ENCODE data around the gene CAST.
"Not testable (repeated sequence)": the region's sequence is repeated elsewhere in the genome, so short reads cannot be mapped to it uniquely, and the experiment has no call there.

Gene CAST

DNA sequence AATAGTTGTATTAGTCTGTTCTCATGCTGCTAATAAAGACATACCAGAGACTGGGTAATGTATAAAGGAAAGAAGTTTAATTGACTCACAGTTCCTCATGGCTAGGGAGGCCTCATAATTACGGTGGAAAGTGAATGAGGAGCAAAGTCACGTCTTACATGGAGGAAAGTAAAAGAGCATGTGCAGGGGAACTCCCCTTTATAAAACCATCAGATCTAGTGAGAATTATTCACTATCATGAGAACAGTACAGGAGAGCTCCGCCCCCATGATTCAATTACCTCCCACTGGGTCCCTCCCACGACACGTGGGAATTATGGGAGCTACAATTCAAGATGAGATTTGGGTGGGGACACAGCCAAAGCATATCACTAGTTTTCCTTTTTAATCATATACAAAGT, 82.0 kb downstream of the CAST start:
- no CpG with 5 or more reads among the region's 5 CpGs for WGBS (ENCODE audit: insufficient coverage, insufficient read length)
- H3K4me1 ChIP-seq (ENCODE audit: control insufficient read depth, insufficient read depth, low read length); H3K4me3 ChIP-seq (ENCODE audit: low read length); H3K36me3 ChIP-seq (ENCODE audit: control insufficient read depth, insufficient read depth, low read length); H3K27ac ChIP-seq (ENCODE audit: low read length); H3K27me3 ChIP-seq (ENCODE audit: control insufficient read depth, insufficient read depth, low read length); DNase-seq (ENCODE audit: low read depth, low spot score); H3K9me3 ChIP-seq (ENCODE audit: control insufficient read depth, insufficient read depth, low read length): not testable (repeated sequence)

DNA sequence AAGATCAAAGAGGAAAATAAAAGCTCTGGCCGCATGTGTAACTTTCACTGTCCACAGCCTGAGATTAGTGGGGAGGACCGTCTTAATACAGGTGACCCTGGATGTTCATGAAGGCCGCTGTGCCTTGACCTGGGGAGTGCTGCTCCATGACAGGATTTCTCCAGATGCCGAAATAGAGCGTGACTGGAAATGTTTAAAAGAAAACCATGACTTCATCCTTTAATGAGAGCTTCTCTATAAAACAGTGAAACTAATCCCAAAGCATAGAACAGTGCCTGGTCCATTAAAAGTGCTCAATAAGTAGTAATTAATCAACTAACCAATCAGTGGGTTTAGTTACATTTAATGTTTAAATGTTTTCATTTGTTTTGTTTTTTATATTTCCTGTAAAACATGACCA, 82.8 kb downstream of the CAST start:
- DNase-seq (ENCODE audit: low read depth, low spot score), result no peak
- no CpG with 5 or more reads among the region's 5 CpGs for WGBS (ENCODE audit: insufficient coverage, insufficient read length)
- H3K27me3 ChIP-seq (ENCODE audit: control insufficient read depth, insufficient read depth, low read length), result no peaks in the 10 kb centered on the region
- H3K36me3 ChIP-seq (ENCODE audit: control insufficient read depth, insufficient read depth, low read length), result 0 out of 2 replicates have a peak, but pooled peaks cover 2% of the 10 kb centered on the region
- no peaks in the 10 kb centered on the region for H3K9me3 ChIP-seq (ENCODE audit: control insufficient read depth, insufficient read depth, low read length)
- no peak overlapping the region for H3K4me3 ChIP-seq (ENCODE audit: low read length)
- H3K27ac ChIP-seq (ENCODE audit: low read length), result no peak overlapping the region
- H3K4me1 ChIP-seq (ENCODE audit: control insufficient read depth, insufficient read depth, low read length), result 0 out of 2 replicates have a peak, but pooled peaks cover 2% of the 10 kb centered on the region

DNA sequence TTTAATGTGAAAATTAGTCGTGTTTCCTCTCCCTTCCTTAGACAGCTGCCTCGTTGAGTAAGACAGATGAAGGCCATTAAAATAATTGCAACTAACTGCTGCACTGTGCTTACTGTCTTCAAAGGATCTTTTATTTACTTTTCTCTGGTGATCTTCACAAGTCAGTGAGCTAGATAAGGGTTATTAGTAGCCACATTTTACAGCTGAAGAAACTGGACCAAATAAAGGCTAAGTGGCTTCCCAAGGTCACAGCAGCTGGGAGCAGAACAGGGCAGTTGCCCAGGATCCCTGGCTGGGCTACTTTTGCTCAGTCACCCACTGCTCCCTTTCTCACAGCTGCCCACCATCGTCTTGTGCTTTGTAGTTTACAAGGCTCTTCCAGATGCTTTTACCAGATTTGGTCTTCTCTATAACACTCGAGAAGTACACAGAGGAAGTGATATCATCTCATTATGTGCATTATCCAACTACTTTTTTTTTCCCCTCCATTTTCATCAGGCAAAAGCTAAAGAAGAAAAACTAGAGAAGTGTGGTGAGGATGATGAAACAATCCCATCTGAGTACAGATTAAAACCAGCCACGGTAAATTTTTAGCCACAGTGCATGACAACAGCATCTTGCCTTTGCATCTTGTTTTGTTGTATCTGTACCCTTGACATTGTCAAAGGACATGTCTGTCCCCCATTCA, 83.8 kb downstream of the CAST start:
- Histone ChIP-seq H3K36me3 (ENCODE audit: control insufficient read depth, insufficient read depth, low read length) (0 out of 2 replicates have a peak, but pooled peaks cover 2% of the 10 kb centered on the region), H3K27me3 (ENCODE audit: control insufficient read depth, insufficient read depth, low read length) (no peaks in the 10 kb centered on the region), H3K4me3 (ENCODE audit: low read length) (no peak overlapping the region), H3K27ac (ENCODE audit: low read length) (no peak overlapping the region), H3K4me1 (ENCODE audit: control insufficient read depth, insufficient read depth, low read length) (0 out of 2 replicates have a peak, but pooled peaks cover 2% of the 10 kb centered on the region), H3K9me3 (ENCODE audit: control insufficient read depth, insufficient read depth, low read length) (no peaks in the 10 kb centered on the region)
- no peak for DNase-seq (ENCODE audit: low read depth, low spot score)
- no CpG with 5 or more reads among the region's 5 CpGs for WGBS (ENCODE audit: insufficient coverage, insufficient read length)

DNA sequence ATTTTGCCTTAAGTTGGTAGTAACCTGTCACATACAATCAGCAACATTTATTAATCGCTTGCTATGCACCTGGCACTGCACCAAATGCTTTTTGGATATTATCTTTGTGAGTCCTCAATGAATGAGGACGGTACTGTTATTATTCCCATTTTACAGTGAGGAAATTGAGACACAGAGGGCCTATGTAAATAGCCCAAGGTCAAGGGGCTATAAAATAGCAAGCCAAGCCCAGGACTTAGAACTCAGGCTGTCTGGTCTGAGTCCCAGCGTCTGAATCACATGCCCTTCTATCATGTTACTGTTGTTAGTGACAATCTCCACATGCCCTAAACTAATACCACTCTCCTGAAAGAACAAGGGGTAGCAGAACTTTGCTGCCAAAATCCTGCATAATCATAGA, 85.5 kb downstream of the CAST start:
- no peak for DNase-seq (ENCODE audit: low read depth, low spot score)
- Histone ChIP-seq H3K27me3 (ENCODE audit: control insufficient read depth, insufficient read depth, low read length) (no peaks in the 10 kb centered on the region), H3K4me1 (ENCODE audit: control insufficient read depth, insufficient read depth, low read length) (0 out of 2 replicates have a peak, but pooled peaks cover 2% of the 10 kb centered on the region), H3K27ac (ENCODE audit: low read length) (no peak overlapping the region), H3K36me3 (ENCODE audit: control insufficient read depth, insufficient read depth, low read length) (0 out of 2 replicates have a peak, but pooled peaks cover 2% of the 10 kb centered on the region), H3K4me3 (ENCODE audit: low read length) (no peak overlapping the region), H3K9me3 (ENCODE audit: control insufficient read depth, insufficient read depth, low read length) (no peaks in the 10 kb centered on the region)
- WGBS (ENCODE audit: insufficient coverage, insufficient read length), result no CpG with 5 or more reads among the region's 3 CpGs

DNA sequence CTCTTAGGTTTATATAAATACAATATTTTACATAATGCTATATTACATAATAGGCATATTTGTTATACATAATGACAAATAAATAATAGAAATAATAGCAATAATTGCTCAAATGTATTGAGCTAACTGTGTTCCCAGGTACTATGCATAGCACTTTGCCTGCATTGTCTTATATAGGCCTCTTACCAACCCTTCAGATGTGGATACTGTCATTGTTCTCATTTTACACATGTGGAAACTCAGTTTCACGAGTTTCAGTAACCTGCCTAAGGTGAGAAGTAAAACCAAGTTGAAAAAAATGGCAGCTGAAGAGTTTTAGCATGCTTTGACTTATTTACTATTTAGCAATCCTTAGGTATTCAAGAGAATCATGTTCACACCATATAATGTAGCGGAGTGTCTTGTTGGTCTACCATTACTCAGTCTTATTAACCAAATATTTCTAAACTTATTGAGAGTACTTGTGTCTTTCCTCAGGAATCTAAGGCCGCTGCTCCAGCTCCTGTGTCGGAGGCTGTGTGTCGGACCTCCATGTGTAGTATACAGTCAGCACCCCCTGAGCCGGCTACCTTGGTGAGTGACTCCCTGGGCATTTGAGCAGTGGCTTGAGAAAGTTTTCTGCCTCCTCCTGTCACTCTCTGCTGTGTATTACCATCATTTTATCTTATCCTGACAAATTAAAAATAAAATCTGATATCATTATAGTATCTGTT, 88.1 kb downstream of the CAST start:
- Histone ChIP-seq H3K27ac (ENCODE audit: low read length) (no peak overlapping the region), H3K9me3 (ENCODE audit: control insufficient read depth, insufficient read depth, low read length) (no peaks in the 10 kb centered on the region), H3K4me1 (ENCODE audit: control insufficient read depth, insufficient read depth, low read length) (no peaks in the 10 kb centered on the region), H3K27me3 (ENCODE audit: control insufficient read depth, insufficient read depth, low read length) (no peaks in the 10 kb centered on the region), H3K36me3 (ENCODE audit: control insufficient read depth, insufficient read depth, low read length) (no peaks in the 10 kb centered on the region), H3K4me3 (ENCODE audit: low read length) (no peak overlapping the region)
- no peak for DNase-seq (ENCODE audit: low read depth, low spot score)
- no CpG with 5 or more reads among the region's 6 CpGs for WGBS (ENCODE audit: insufficient coverage, insufficient read length)

DNA sequence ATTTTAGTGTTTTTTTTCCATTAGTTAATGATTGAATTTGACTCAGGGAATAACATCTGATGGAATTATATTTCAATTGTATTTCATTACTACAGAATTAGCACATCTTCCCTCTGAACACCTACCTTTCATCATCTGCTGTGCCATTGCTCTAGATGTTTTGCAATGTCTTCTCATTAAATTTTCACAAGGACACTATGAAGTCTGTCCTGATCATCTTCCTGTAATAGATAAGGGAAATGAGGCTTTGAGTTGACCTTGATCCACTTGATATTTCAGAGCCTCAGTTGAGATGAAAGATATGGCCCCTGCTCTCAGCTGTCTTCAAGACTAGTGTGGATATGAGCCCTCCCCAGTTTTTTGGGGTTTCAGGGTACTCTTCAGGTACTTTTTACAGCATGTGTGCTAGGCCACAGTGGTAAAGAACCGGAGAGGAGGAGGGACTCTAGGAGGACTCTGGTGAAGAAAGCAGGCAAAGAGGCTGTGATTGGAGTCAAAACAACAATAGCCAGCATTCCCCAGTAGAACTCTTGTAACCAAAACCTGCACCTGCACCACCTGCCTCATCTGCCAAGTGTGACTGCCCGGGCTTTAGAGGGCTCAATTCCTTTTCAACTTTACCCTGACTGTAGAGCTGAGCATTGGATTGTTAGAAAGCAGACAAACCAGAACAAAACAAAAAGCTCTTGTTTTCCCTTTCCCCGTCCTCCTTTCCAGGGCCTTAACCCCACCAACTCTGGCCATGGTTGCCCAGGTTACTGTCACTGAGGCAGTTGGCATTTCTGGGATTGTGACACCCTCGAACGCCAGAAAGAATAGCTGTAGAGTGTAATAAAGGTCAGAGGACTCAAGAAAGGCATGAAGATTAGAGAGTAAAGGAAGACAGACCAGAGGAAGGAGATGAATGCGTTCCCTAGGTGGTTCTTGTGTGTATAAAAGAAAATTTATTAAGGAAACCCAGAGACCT, 89.3 kb downstream of the CAST start:
- H3K4me1 ChIP-seq (ENCODE audit: control insufficient read depth, insufficient read depth, low read length), result no peaks in the 10 kb centered on the region
- WGBS (ENCODE audit: insufficient coverage, insufficient read length), result no CpG with 5 or more reads among the region's 6 CpGs
- no peaks in the 10 kb centered on the region for H3K36me3 ChIP-seq (ENCODE audit: control insufficient read depth, insufficient read depth, low read length)
- H3K27me3 ChIP-seq (ENCODE audit: control insufficient read depth, insufficient read depth, low read length), result no peaks in the 10 kb centered on the region
- no peak for DNase-seq (ENCODE audit: low read depth, low spot score)
- no peak overlapping the region for H3K4me3 ChIP-seq (ENCODE audit: low read length)
- no peaks in the 10 kb centered on the region for H3K9me3 ChIP-seq (ENCODE audit: control insufficient read depth, insufficient read depth, low read length)
- H3K27ac ChIP-seq (ENCODE audit: low read length), result no peak overlapping the region

DNA sequence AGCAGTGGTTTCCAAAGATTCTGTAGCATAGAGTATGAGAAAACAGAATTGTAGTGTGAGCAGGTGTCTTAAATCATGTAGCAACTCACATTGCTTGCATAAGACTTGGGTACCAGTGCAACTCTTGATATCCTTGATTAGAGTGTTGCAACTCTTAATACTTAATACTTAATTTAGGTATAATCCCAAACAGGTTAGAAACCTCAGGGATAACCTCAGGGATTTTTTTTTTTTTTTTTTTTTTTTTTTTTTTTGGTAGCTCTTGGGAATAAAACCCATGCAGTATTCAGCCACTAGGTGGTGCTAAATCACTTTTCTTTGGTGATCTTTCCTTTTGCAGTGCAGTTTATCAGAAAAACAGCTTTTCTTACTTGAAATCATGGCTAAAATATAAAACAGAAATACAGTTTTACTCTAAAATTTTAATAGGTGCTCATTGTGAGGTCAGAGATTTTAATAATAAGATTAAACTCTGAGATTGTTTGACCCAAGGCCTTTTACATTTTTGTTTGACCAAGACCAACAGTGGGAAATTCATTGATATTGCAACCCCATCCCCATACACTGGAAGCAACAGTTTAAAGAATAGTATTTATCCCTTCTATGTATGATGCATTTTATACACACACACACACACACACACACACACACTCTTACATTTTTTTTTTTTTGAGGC, 90.3 kb downstream of the CAST start:
- H3K4me3 ChIP-seq (ENCODE audit: low read length), result no peak overlapping the region
- no peaks in the 10 kb centered on the region for H3K36me3 ChIP-seq (ENCODE audit: control insufficient read depth, insufficient read depth, low read length)
- no peaks in the 10 kb centered on the region for H3K4me1 ChIP-seq (ENCODE audit: control insufficient read depth, insufficient read depth, low read length)
- H3K9me3 ChIP-seq (ENCODE audit: control insufficient read depth, insufficient read depth, low read length), result no peaks in the 10 kb centered on the region
- no peak for DNase-seq (ENCODE audit: low read depth, low spot score)
- no peaks in the 10 kb centered on the region for H3K27me3 ChIP-seq (ENCODE audit: control insufficient read depth, insufficient read depth, low read length)
- no peak overlapping the region for H3K27ac ChIP-seq (ENCODE audit: low read length)

DNA sequence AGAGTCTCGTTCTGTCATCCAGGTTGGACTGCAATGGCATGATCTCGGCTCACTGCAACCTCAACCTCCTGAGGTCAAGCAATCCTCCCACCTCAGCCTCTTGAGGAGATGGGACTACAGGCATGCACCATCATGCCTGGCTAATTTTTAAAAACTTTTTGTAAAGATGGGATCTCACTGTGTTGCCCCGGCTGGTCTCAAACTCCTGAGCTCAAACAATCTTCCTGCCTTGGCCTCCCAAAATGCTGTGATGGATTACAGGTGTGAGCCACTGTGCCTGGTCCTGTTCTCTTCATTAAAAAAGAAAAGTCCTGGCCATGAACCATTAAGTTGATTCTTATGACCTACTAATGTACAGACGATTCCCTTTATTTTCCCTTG, 90.8 kb downstream of the CAST start:
- Histone ChIP-seq H3K9me3 (ENCODE audit: control insufficient read depth, insufficient read depth, low read length) (no peaks in the 10 kb centered on the region), H3K36me3 (ENCODE audit: control insufficient read depth, insufficient read depth, low read length) (no peaks in the 10 kb centered on the region), H3K27me3 (ENCODE audit: control insufficient read depth, insufficient read depth, low read length) (no peaks in the 10 kb centered on the region), H3K4me3 (ENCODE audit: low read length) (no peak overlapping the region), H3K27ac (ENCODE audit: low read length) (no peak overlapping the region), H3K4me1 (ENCODE audit: control insufficient read depth, insufficient read depth, low read length) (no peaks in the 10 kb centered on the region)
- no CpG with 5 or more reads among the region's 4 CpGs for WGBS (ENCODE audit: insufficient coverage, insufficient read length)
- DNase-seq (ENCODE audit: low read depth, low spot score), result no peak

DNA sequence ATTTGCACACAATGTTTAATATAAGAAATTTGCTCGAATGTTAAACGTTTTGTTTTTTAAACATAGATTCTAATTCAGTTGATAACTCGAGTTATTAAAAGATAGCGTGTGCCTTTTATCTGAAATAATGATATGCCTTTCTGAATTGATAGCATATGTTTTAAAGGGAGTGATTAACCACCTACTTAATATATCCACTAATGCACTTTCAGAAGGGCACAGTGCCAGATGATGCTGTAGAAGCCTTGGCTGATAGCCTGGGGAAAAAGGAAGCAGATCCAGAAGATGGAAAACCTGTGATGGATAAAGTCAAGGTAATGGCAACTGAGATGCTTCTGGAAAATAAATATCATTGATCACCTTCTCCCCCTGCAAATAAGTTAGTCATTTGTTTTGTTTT, 91.7 kb downstream of the CAST start:
- WGBS (ENCODE audit: insufficient coverage, insufficient read length), result no CpG with 5 or more reads among the region's 4 CpGs
- Histone ChIP-seq H3K27ac (ENCODE audit: low read length) (no peak overlapping the region), H3K36me3 (ENCODE audit: control insufficient read depth, insufficient read depth, low read length) (no peaks in the 10 kb centered on the region), H3K9me3 (ENCODE audit: control insufficient read depth, insufficient read depth, low read length) (no peaks in the 10 kb centered on the region), H3K27me3 (ENCODE audit: control insufficient read depth, insufficient read depth, low read length) (no peaks in the 10 kb centered on the region), H3K4me3 (ENCODE audit: low read length) (no peak overlapping the region), H3K4me1 (ENCODE audit: control insufficient read depth, insufficient read depth, low read length) (no peaks in the 10 kb centered on the region)
- no peak for DNase-seq (ENCODE audit: low read depth, low spot score)

DNA sequence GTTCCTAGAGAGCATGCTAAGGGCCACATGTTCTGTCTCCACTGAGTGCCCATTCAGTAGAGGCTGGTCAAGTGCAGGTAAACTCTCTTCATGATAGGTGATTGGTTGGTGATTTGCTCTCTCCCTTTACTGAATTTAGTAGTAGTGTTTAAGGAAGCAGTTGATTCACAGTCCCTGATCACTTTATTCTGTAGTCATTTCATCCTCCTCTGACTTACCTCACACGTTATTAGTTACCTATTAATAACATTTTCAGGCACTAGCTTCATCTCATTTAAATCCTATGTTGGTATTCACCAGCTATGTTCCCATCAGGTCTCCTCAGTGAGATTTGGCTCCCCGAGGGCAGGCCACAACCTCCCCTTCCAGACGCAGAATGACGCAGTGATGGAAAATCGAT, 93.7 kb downstream of the CAST start:
- no CpG with 5 or more reads among the region's 5 CpGs for WGBS (ENCODE audit: insufficient coverage, insufficient read length)
- Histone ChIP-seq H3K27me3 (ENCODE audit: control insufficient read depth, insufficient read depth, low read length) (no peaks in the 10 kb centered on the region), H3K27ac (ENCODE audit: low read length) (no peak overlapping the region), H3K4me1 (ENCODE audit: control insufficient read depth, insufficient read depth, low read length) (no peaks in the 10 kb centered on the region), H3K9me3 (ENCODE audit: control insufficient read depth, insufficient read depth, low read length) (no peaks in the 10 kb centered on the region), H3K4me3 (ENCODE audit: low read length) (no peak overlapping the region), H3K36me3 (ENCODE audit: control insufficient read depth, insufficient read depth, low read length) (no peaks in the 10 kb centered on the region)
- DNase-seq (ENCODE audit: low read depth, low spot score), result no peak

Data from iPS DF 6.9 (cell line).